ENCODE data around the gene AWAT1.
"Not testable (repeated sequence)": the region's sequence is repeated elsewhere in the genome, so short reads cannot be mapped to it uniquely, and the experiment has no call there.

Gene AWAT1

DNA sequence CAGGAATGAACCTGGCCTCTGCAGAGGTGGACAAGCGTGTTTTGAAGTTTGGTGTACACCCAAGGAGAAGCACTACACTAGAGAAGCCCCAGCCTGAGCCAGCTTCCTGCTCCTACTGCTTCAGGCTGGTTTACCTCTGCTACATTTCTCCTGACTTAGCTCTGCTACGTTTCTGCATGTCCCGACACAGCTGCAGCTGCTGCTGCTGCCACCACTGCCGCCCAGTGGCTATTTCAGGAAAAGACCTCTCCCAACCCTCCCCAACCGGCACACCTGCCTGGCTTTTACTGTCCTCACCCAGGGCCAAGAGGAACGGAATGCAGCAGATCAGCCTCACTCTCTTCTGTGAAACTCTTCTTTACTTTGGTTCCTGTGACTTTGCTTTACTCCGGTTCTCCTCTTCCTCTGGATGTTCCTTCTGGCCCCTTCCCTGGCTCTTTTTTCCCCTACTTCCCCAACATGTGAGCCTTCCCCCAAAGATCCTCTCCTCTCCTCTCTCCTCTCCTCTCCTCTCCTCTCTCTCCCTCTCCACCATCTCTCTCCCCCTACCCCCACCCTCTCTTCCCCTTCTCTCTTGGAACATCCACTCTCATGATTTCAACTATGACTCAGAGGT lies 28.6 kb downstream of the AWAT1 start:
- no peak for DNase-seq

DNA sequence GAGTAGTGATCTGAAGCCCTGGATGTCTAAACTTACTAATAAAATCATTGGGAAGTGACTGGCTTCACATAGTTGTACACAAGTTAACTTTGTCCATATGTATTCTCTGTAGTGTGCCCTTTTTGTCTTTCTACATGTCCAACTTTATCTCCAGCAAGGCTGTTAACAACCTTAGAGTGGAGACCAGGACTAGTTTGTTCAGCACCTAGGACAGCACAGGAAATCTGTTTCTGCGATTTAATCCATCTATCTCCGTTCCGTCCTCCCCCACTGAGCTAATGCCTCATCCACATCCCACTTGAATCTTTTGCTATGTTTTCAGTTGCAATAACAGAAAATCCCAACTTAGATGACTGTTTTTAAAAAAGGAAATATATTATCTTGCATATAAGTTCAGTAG lies 30.3 kb downstream of the AWAT1 start:
- DNase-seq, result no peak

DNA sequence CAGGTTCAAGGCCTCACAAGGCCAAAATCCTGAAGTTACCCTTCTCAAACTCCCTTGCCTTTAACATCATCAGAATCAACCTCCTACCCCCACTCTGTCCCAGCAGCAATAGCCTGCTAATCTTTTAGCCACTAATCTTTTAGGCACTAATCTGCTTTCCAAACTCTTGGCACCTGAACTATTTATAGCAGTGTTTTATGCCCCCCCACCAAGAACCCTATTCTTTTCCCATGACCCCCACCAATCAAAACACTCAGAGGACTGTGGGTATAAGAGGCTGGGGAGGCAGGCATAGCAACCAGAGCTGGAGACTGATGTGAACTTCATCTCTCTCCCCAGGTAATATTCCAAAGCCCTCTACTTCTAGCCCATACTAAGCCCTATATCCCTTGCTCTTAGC lies 33.6 kb downstream of the AWAT1 start, which contains the start of gene ARR3:
Gene ARR3 (plus strand): TSS at position 301 of the 400 bp plus-strand sequence. CDS start 1,052 bp downstream, outside the sequence.
- no peak for DNase-seq

DNA sequence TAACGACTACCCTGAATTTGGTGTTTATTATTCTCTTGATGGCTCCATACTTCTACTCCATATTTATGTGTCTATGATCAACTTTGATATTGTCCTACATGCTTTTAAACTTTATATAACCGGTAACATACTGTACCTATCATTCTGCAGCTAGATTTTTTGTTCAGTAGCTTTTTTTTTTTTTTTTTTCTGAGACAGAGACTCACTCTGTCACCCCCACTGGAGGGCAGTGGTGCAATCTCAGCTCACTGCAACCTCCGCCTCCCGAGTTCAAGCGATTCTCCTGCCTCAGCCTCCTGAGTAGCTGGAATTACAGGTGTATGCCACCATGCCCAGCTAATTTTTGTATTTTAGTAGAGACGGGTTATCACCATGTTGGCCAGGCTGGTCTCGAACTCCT lies 39.6 kb downstream of the AWAT1 start:
- DNase-seq, result not testable (repeated sequence)

DNA sequence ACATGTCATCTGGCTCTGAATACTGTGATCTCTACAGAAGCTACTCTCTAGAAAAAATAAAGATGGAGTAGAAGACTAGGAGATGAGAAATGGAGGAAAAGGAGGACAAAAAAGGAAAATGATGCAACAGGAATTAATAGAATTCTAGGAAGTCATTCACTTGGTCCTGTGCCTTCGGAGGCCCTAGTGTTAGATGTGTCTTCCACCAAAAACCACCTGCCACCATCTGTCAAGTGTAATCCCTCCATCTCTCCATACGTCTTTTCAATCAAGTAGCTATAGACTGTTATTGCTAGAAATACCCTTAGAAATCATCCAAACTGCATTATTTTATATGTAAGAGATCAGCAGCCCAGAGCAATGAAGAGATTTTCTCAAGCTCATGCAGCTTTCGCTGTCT lies 44.6 kb downstream of the AWAT1 start:
- no peak for DNase-seq

DNA sequence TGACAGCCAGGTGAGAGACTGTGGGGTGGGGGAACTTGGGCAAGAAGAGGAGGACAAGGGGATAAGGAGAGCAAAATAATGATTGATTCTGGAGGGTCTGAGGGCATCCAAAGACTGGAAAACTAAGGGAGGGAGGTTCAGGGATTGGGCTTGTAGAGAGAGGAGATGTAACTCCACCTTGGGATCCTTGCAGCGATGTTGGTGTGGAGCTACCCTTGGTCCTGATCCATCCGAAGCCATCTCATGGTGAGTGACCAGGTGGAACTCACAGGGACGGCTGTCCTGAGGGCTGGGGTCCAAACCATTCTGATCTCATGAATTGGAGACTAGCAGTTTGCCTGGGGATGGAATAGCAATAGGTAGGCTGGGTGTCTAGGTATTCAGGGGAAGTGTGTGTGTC lies 46.1 kb downstream of the AWAT1 start:
- no peak for DNase-seq

DNA sequence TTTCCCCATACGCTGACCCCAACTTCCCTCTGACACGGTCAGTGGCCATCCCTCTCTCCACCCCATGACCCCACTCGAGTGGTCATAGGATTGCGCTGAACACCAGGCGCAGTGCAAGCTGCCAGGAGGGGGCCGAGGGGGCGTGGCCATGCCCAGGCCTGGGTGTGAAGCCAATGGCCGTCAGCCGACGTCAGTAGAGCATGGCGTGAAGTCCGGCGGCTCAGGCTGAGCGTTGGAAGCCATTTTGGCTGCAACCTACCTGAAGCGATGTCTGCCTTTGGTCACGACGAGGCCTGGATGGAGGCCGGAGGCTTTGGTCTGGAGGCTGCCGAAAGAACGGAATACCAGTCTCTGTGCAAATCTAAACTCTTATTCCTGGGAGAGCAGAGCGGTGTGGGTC lies 47.5 kb downstream of the AWAT1 start, which contains the start of gene RAB41:
Gene RAB41 (plus strand): TSS at position 222 of the 400 bp plus-strand sequence. CDS start 46 bp downstream, at position 268.
- no peak for DNase-seq

DNA sequence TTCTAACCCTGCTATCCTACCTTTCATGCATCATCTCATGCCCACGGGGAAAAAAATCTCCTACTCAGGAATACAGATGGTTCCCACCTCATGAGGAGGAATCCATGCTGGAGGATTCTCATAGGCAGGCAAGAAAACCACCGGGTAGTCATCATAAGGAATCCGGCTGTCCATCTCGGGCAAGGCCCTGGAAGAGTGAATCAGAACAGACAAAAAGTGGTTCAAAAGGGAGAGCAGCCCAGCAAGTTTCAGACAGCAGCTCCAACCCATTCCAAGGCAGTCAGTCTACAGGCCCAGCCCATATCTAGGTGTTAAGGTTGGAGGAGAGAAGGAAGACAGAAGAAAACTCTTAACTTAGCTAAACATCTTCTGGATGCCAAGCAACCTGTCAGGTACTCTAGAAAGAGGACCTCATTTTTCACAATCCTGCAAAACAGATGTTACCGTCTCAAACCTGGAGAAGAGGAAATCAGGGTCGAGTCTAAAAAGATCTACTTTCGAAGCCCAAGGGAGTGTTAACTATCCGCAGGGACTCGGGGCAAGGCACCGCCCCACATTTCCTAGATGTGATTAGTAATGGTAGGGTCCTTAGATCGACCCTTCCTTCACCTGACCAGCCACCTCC lies 54.8 kb downstream of the AWAT1 start:
- DNase-seq, result no peak

Data from NCI-H774 (cell line).